ENCODE results near the gene CAPZA2.
"Not testable (repeated sequence)": the region's sequence is repeated elsewhere in the genome, so short reads cannot be mapped to it uniquely, and the experiment has no call there.

CAPZA2 gene

DNA sequence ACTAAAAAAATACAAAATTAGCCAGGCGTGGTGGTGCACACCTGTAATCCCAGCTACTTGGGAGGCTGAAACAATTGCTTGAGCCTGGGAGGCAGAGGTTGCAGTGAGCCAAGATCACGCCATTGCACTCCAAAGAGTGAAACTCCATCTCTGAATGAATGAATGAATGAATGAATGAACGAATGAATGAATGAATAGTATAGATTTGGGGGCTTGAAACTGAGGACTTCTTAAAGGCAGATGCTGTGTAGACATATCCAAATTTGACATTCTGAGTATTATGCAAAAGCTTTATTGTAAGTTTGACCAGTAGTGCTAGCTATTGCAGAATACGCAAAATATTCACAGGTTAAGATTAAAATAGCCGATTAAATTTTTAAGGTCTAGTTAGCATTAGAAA lies 60.2 kb downstream of the CAPZA2 start:
- DNase-seq: no peak

DNA sequence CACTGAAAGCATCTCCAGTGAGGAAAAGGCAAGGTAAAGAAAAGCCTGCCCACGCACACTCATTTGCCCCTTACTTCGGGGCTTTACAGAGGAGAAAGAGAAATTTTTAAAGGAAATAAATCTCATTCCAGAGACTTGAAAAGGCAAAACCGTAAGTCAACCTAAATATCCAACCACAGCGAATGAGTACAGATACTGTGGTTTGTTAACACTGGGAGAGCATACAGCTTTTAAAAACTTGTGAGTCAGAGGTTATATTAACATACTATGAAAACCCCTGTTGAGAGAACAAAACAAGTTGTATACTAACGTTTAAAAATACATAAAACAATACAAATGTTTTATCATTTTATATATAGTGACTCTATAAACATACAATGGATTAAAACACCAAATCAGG lies 62.4 kb downstream of the CAPZA2 start:
- DNase-seq: no peak

DNA sequence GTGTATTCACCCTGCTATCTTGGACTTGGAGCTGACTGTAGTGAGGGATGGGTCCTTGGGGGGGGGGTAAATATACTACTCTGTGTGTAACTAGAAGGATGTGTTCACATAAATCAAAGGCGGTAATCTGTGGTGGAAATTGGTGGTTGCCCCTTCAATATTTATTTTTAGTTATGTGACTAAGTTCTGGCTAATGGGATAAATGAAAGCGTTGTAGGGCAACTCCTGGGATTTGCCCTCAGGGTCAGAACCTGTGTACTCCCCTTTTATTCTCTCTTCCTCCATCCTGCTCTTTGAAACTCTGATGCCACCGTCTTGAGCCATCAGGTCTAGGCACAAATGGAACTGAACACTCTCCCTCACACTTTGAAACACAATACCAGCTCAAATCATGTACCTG lies 66.6 kb downstream of the CAPZA2 start:
- DNase-seq: no peak

DNA sequence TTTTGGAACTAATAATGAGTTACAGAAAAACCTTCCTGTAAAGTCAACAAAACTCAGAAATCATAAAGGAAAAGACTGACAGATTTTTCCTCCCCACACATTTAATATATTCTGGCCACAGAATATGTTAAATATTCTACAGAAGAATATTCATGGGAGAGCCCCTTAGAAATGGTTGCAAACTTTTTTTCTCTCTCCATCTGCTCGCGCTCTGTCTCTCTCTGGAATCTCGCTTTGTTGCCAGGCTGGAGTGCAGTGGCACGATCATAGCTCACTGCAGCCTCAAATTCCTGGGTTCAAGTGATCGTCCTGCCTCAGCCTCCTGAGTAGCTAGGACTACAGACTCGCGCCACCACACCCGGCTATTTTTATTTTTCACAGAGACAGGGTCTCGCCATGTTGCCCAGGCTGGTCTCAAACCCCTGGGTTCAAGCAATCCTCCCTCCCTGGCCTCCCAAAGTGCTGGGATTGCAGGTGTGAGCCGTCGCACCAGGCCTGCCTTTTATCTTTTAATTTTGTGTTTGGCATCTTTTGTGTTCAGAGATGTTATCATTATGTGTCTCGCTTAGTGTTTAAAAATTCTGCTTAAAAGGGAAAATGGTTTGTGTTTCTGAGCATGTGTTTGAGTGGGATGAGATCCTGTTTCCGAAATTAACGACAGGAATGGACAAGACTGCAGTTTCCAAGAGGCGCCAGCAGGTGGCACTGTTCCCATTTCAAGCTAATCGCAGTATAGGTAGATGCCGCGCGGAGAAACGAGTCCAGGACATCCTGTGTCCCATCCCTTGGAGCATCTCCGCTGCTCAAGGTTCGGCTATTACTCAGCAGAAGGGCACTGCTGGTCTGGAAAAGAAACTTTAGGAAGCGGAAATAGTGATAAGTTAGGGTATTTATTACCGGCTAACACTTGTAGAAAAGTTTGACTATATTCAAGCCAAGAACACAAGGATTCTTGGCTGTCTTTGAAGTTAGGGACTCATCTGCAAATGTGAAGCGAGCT lies 67.8 kb downstream of the CAPZA2 start:
- DNase-seq: peak; percentile 47 to 81

DNA sequence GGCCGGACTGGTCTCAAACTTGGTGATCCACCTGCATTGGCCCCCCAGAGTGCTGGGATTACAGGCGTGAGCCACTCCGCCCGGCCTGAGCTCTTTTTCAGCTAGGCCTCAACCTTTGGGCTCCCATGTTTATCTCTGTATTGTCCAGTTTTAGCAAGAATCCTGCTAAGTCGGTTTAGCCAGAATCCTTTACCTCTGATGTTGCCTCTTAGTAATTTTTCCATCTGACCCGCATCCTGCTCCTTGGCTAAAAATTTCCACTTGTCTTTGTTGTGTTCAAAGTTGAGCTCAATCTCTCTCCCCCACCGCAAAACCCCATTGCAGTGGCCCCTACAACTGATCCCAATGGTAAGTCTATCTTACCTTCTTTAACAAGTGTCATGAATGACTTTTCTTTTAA lies 70.2 kb downstream of the CAPZA2 start:
- no peak for DNase-seq

DNA sequence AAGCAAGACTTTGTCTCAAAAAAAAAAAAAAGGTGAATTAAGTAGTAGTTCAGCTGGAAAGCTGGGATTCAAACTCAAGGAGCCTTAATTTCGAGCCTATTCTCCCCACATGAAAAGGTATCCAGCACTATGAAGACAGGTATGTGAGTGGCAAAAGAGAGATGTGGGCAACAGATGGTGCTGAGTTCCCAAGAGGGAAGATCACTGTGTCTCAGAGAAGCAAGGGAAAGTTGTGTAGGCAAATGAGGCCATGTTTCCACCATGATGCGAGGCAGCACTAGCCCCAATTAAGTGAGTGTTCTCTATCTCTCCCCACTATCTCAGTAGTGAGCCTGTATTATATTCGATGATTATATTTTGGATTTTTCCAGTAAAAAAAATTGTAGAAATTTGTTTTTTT lies 71.1 kb downstream of the CAPZA2 start:
- DNase-seq: no peak

DNA sequence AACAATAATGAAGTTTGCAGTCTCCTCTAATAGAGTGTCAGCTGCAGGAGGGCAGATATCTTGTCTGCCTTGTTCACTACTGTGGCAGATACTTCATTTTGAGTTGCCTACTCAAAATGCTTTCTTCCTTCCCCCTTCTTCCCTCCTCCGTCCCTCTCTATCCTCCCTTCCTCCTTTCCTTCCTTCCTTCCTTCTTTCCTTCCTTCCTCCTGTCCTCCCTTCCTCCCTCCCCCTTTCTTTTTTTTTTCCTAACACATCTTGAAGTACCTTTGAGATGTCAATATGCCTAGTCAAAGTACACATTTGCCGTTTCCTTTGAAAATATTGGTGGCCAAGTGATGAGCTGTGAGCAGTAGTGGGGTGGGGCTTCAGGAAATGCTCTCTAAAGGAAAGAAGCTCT lies 72.2 kb downstream of the CAPZA2 start:
- DNase-seq: no peak

DNA sequence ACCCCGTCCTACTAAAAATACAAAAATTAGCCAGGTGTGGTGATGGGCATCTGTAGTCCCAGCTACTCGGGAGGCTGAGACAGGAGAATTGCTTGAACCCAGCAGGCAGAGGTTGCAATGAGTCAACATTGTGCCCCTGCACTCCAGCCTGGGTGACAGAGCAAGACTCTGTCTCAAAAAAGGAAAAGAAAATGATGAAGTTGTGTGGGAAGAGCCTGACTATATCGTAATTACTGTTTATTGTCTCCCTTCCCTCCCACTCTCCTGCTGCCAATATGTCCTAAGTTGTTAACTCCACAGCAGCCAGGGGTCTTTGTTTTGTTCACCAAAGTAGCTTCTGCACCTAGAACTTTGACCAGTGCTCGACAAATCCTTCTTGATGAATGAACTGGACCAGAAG lies 74.5 kb downstream of the CAPZA2 start:
- DNase-seq: not testable (repeated sequence)

DNA sequence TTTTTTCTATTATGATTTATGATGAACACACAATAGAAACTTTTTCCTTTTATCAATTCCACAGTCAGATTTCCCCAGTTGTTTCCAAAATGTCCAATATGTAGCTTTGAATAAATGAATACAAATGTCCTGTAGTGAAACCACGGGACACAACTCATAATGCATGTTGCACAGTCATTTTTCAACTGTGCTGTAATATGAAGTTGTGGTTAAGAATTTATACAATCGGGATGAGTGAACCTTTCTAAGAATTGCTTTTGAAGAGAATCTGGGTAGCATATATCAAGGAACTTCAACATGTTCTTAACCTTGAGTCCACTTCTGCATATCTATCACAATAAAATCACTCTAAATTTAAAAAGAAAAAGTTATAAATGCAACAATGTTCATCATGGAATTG lies 76.3 kb downstream of the CAPZA2 start:
- no peak for DNase-seq

DNA sequence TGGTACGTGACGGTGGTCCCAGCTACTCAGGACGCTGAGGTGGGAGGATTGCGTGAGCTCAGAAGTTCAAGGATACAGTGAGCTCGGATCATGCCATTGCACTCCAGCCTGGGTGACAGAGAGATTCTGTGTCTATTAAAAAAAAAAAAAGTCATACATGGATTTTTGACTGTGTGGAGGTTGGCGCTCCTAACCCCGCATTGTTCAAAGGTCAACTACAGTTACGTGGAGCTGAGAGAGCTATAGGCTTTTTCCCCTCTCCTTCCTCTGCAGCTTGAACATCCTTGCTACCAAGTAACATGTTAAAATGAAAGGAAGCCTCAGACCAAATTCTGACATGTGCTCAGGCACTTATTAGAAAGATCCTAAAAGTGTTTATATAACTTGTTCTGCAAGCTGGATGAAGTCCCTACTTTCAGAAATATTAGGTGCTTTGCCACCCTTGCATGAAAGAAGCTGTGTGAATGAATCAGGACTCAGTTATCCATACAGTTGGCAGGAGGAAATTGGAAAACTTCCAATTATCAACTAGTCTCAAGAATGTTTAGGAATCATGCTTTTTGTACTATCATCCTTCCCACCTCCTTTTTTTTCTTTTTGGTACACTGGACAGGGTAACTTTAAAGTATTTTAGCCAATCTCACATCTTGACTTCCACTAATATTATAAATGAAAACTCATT lies 78.4 kb downstream of the CAPZA2 start:
- no peak for DNase-seq

DNA sequence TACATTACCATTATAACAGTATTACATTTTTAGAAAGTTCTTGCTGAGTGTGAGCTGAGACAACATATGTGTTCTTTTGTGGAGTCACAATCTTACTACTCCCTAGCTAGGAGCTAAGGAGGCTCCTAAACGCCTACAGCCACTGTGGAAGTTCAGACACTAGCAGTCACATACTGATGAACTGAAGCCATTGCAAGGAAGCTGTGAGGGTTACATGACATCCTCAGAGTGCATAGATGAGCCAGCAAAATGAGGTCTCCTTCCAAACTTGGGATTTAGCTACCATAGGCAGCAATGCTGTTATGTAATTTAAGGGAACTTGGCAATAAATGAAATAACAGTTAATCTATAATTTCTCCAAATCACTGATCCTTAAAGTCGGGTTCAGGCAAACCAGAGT lies 80.1 kb downstream of the CAPZA2 start:
- no peak for DNase-seq

DNA sequence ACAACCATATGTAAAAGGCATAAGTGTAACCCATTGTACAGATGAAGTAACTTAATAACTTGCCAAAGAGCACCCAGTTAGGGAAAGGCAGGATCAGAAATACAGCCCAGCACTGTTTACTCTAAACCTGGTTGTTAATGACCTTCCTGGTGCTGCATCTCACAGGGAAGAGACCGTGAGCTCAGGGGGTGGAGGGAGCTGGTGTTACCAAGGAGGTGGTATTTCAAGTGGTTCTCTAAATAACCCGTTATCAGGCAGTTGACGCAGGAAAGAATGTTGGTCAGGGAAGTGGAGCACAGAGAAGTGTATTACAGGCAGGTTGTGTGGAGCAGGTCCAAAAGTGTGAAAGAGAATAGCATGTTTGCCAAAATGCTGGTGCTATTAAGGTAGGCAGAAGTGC lies 86.5 kb downstream of the CAPZA2 start:
- DNase-seq: no peak

DNA sequence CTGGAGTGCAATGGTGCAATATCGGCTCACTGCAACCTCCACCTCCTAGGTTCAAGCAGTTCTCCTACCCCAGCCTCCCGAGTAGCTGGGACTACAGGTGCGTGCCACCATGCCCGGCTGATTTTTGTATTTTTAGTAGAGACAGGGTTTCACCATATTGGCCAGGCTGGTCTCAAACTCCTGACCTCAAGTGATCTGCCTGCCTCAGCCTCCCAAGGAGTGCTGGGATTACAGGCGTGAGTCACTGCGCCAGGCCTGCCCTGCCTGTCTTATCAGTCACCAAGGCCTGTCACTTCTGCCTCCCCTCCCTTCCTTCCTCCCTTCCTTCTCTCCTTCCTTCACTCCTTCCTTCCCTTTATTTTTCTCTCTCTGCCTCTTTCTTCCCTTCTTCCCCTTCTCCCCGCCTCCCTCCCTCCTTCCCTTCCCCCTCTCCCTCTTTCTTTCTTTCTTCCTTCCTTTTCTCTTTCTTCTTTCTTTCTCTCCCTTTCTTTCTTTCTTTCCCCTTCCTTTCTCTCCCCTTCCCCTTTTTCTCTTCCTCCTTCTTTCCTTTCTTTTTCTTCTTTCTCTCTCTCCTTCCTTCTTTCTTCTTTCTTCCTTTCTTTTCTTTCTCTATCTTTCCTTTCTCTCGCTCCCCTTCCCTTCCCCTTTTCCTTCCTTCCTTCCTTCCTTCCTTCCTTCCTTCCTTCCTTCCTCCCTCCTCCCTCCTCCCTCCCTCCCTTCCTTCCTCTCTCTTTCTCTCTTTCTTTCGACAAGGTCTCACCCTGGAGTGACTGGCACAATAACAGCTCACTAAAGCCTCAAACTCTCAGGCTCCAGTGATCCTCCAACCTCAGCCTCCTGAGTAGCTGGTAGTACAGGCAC lies 87.8 kb downstream of the CAPZA2 start:
- no peak for DNase-seq

DNA sequence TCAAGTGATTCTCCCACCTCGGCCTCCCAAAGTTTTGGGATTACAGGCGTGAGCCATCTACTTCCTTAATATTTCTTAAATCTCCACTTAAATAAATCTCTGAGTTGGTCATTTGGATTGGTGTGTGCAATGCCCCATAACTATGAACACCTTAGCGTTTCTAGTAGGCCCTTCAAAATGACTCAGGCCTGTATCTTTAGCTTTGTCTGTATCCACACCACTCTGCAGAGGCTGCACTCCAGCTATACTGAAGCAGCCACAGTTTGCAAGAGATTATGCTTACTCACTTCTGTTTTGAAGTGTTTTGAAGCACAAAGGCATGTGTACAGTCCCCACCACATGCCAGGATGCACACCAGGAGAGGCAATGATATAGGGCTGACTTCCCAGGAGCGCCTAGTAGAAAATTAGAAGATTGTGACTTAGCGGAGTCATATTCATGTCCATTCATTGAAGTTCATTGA lies 88.5 kb downstream of the CAPZA2 start:
- DNase-seq: no peak

DNA sequence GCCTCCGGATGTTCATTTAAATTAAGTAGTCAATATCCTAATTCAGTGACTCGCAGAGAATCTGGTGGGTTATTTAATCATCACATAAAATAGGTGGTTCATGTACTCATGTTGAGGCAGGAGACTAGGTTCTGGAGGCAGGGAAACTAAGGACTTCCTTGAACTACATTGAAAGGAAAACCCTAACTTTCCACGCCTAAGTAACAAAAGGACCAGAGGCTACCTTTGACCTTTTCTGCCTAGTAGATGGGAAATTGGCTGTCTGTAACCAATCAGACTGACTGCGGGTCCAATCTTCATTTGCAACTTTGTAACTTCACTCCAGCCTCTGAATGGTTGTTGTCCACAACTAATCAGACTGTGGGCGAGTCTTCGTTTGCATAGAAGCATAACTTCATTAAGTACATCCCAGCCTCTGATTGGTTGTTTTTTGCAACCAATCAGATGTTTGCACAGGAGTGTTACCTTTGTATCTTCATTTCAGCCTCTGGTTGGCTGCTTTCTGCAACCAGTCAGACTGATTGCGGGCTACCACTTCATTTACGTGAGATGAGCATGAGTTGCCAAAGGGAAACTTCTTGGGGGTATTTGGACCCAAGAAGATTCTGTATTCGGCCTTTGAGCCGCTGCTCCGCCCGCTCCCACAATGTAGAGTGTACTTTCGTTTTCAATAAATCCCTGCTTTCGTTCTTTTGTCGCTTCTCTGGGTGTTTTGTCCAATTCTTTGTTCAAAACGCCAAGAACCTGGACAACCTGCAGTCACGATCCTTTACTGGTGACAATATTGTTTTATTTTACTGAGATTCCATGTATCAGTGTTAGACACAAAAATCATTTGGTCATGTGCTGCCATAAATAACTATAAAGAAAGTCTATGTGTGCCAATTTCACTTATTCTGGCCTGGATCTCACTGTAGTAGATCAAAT lies 89.2 kb downstream of the CAPZA2 start:
- DNase-seq: no peak

DNA sequence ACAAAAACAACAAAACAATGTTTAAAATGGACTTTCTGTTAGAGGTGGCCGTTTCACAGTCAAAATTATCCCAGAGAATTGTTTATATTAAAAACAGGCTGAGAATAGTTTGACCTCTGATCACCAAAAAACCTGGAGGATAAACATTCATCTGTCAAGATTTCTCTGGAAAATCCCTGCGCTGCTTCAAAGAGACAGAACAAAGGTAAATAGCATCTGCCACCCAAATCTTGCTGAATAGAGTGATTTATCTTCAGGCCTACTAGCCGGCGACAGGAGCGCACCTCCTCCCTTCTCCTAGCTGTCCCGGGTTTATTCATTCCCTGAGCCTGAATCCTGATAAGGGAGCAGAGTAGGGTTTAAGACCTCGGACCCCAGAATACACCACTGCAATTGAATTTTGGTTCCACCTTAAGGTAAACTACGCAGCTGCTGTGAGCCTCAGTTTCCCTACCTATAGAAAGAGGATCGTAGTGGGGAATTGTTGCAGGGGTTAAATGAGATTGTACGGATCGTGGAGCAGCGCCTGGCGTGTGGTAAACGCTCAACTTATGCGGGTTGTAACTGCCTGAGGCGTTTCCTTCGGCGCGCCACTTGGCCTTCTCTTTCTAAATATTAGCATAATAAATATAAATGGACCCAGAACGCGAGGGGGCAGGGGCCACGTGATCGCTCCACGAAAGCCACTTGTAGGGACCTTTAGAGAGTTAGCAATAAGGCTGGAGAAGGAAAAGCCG lies 90.4 kb downstream of the CAPZA2 start:
- DNase-seq: peak; percentile 9 to 63

DNA sequence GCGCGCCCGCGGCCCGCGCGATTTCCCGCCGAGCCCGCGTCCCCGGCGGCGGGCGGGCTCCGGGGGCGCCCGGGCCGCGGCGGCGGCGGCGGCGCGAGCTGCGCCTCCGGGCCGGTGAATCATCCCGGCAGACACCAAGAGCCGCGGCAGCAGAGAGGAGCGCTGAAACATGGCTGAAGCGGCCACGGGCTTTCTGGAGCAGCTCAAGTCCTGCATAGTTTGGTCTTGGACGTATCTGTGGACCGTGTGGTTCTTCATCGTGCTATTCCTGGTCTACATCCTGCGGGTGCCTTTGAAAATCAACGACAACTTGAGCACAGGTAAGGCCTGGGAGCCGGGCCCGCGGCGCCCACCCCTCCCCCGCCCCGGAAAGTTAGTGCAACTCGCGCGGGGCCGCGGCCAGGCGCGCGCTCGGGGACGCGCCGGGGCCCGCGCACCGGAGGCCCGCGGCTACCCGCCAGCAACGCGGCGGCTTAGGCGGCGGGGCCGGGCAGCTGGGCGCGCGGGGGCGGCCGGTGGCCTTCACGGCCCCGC lies 91.1 kb downstream of the CAPZA2 start, which contains the start of gene ST7:
Gene ST7 (plus strand): TSS at position 130 of the 534 bp plus-strand sequence. CDS start 40 bp downstream, at position 170.
- DNase-seq: peak in 1 of 2 experiments; percentile 63

DNA sequence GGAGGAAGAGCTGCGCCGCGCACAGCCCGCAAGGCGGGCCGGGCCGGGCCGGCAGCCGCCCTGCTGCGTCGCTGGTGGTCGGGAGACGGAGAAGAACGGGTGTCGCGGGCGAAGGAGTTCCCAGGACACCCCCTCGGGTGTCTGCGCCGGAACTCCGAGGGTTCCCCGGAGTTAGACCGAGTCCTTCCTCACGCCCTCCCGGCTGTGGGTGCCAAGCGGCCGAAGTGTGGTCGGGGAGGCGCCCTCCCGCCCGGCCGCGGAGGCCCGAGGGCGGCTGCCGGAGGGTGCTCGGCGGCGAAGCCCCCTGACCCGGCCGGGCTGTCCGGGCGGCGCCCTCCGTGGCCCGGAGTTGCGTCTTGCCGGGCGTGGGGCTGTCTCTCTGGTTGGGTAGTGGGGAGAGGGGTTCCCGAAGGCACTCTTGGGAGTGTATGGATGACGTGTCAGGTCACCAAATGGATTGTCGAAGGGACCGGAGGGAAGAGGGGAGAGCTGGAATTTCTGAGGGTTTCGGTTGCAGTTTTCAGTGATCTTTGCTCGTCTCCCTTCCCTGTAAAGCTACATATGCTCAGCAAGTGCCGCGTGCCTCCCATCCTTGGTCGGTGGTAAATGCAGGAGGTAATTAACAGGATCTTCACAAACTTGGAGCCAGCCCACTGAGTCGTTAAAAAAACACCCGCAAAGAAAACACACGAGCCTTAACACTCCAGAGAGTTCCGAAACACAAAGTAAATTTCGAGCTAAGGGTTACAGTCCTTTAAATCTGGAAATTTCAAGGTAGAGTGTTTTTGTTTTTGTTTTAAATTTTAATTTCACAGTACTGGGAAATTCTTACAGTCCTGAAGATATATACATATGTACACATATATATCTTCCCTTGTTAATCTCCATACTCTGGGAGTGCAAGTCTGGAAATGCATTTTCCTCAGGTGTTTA lies 91.8 kb downstream of the CAPZA2 start:
- peak; percentile 70 to 77 for DNase-seq

DNA sequence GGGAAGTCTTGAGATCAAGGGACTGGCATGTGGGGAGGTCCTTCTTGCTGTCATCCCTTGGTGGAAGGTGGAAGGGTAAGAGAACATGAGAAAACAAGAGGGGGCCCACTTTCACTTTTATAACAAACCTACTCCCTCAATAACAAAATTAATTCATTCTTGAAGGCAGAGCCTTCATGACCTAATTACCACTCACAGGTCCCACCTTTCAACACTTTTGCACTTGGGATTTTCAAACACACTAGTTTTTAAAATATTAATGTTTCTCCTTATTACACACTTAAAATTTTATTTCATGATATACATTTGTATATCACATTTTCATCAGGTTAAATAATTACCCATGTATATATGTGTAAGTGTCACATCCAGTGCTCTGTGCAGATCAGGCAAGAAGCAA lies 93.0 kb downstream of the CAPZA2 start:
- DNase-seq: no peak
